ENCODE results near the gene ACTR8.

GRCh38 chr3:53835257-53835656, 46.7 kb downstream of the ACTR8 start:
- TF ChIP-seq, protein P1, sequence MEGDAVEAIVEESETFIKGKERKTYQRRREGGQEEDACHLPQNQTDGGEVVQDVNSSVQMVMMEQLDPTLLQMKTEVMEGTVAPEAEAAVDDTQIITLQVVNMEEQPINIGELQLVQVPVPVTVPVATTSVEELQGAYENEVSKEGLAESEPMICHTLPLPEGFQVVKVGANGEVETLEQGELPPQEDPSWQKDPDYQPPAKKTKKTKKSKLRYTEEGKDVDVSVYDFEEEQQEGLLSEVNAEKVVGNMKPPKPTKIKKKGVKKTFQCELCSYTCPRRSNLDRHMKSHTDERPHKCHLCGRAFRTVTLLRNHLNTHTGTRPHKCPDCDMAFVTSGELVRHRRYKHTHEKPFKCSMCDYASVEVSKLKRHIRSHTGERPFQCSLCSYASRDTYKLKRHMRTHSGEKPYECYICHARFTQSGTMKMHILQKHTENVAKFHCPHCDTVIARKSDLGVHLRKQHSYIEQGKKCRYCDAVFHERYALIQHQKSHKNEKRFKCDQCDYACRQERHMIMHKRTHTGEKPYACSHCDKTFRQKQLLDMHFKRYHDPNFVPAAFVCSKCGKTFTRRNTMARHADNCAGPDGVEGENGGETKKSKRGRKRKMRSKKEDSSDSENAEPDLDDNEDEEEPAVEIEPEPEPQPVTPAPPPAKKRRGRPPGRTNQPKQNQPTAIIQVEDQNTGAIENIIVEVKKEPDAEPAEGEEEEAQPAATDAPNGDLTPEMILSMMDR (IDR thresholded peaks at IDR 0.05): no peak
- TF ChIP-seq POLR2AphosphoS5 (IDR thresholded peaks at IDR 0.05): no peak

All from upper lobe of left lung (tissue), 4 donors.